ENCODE measurements around the gene PDXP.
"Not testable (repeated sequence)": the region's sequence is repeated elsewhere in the genome, so short reads cannot be mapped to it uniquely, and the experiment has no call there.

PDXP gene

GRCh38 chr22:37658133-37659065, at the start of gene PDXP:
TSS of gene PDXP (plus strand) at chr22:37658723. CDS start at chr22:37658783, 60 bp downstream.
- peak; percentile 99 for DNase-seq

- DNase-seq, result no peak
Observed at GRCh38 chr22:37609240-37610152, 49.0 kb upstream of the PDXP start.

GRCh38 chr22:37610153-37610475, 48.4 kb upstream of the PDXP start:
- DNase-seq, result not testable (repeated sequence)

- DNase-seq, result peak; percentile 76
Observed at GRCh38 chr22:37610480-37611129, 47.9 kb upstream of the PDXP start.

GRCh38 chr22:37611207-37611606, 47.3 kb upstream of the PDXP start:
- no peak for DNase-seq

GRCh38 chr22:37616201-37617083, 42.1 kb upstream of the PDXP start:
- no peak for DNase-seq

GRCh38 chr22:37617431-37617830, 41.1 kb upstream of the PDXP start:
- no peak for DNase-seq

GRCh38 chr22:37618072-37618656, 40.4 kb upstream of the PDXP start:
- peak; percentile 43 for DNase-seq

- no peak for DNase-seq
Observed at GRCh38 chr22:37618674-37619073, 39.8 kb upstream of the PDXP start.

- no peak for DNase-seq
Observed at GRCh38 chr22:37619991-37620390, 38.5 kb upstream of the PDXP start.

- DNase-seq, result no peak
Observed at GRCh38 chr22:37621352-37621860, 37.1 kb upstream of the PDXP start.

- DNase-seq, result peak; percentile 79
Observed at GRCh38 chr22:37623075-37624016, 35.2 kb upstream of the PDXP start.

GRCh38 chr22:37624017-37624365, 34.5 kb upstream of the PDXP start:
- no peak for DNase-seq

- no peak for DNase-seq
Observed at GRCh38 chr22:37624876-37625275, 33.6 kb upstream of the PDXP start.

- no peak for DNase-seq
Observed at GRCh38 chr22:37625737-37626136, 32.8 kb upstream of the PDXP start.

GRCh38 chr22:37626144-37626543, 32.4 kb upstream of the PDXP start:
- DNase-seq, result no peak

GRCh38 chr22:37626556-37627075, 31.9 kb upstream of the PDXP start:
- no peak for DNase-seq

- DNase-seq, result no peak
Observed at GRCh38 chr22:37627121-37627520, 31.4 kb upstream of the PDXP start.

- DNase-seq, result peak; percentile 64
Observed at GRCh38 chr22:37627545-37627944, 31.0 kb upstream of the PDXP start.

- DNase-seq, result no peak
Observed at GRCh38 chr22:37628830-37629229, 29.7 kb upstream of the PDXP start.
